Endothelial cell of umbilical vein (primary cell): ENCODE data around the gene TBX5. TPM values are rescaled to one million over a fixed set of nuclear protein-coding genes. Genes with fewer than 3 reads are reported as not detected.

Experiments
- BruUV-seq: library from RNA; stranded (reverse); fragments of 400-500 nt; replicated peaks from 2 replicates; lab custom pipeline; 2021; lab: Mats Ljungman, UMichigan
- CTCF ChIA-PET: fragments of 300-600, 350-600 bp; sonication (Branson Sonifier 250); formaldehyde crosslinking; loops from one replicate; lab custom pipeline; 2021; ENCODE audit warnings: antibody characterized with exemption, inconsistent platforms; lab: Charles Lee
- POLR2A ChIA-PET: fragments of 300-600, 350-600 bp; sonication (Branson Sonifier 250); formaldehyde crosslinking; loops from one replicate; lab custom pipeline; 2021; ENCODE audit warnings: antibody characterized with exemption, inconsistent platforms; lab: Charles Lee
- DNase-seq: peaks from one replicate; pipeline ENCODE4 v3.0.0-alpha.2; 2011; ENCODE audit warnings: low read depth, low spot score
- FAIRE-seq: peaks from 2 replicates; lab custom pipeline; 2011; peaks lifted over from hg19 to GRCh38; lab: Jason Lieb, UNC
- H2AFZ ChIP-seq: 2 replicates; pipeline ENCODE4 v1.6.0; 2012; ENCODE audit warnings: low read depth, low read length, control low read depth, inconsistent platforms
- H3K27ac ChIP-seq: 2 replicates; pipeline ENCODE4 v1.5.1; 2011; ENCODE audit warnings: low read depth, mild to moderate bottlenecking, control low read depth, low read length, moderate library complexity; ENCODE audit not compliant: insufficient read depth
- H3K27me3 ChIP-seq, 2 experiments: 2 replicates each; pipeline versions ENCODE4 v1.6.0 to v1.6.1; 2011; ENCODE audit warnings: low read length in 2 of 2, mixed read lengths in 1 of 2; ENCODE audit not compliant: control insufficient read depth in 2 of 2, insufficient read depth in 2 of 2
- H3K36me3 ChIP-seq, 2 experiments: 2 replicates in 1 of 2; 3 replicates in 1 of 2; pipeline ENCODE4 v1.5.1; 2011; ENCODE audit warnings: low read length in 2 of 2, mild to moderate bottlenecking in 1 of 2, moderate library complexity in 1 of 2; ENCODE audit not compliant: control insufficient read depth in 2 of 2, insufficient read depth in 2 of 2; ENCODE audit errors: extremely low read depth in 1 of 2
- H3K4me1 ChIP-seq: 3 replicates; pipeline ENCODE4 v1.5.1; 2011; ENCODE audit warnings: mild to moderate bottlenecking, low read length; ENCODE audit not compliant: control insufficient read depth, insufficient read depth; ENCODE audit errors: extremely low read depth
- H3K4me2 ChIP-seq: 2 replicates; pipeline ENCODE4 v1.6.1; 2011; ENCODE audit warnings: low read length, control low read depth, mixed read lengths; ENCODE audit not compliant: insufficient read depth
- H3K4me3 ChIP-seq, 3 experiments: fragments of 200-600 bp in 1 of 3; sonication (generic), shearing (Covaris generic) in 1 of 3; replicated peaks in 1 of 3; 2 replicates each; pipeline ENCODE4 v1.5.1; 2011 to 2016; ENCODE audit warnings: control low read depth in 3 of 3, low read length in 3 of 3, mild to moderate bottlenecking in 2 of 3, inconsistent platforms in 1 of 3, low read depth in 1 of 3, moderate library complexity in 1 of 3; ENCODE audit not compliant: insufficient read depth in 1 of 3
- H3K79me2 ChIP-seq: 2 replicates; pipeline ENCODE4 v1.6.0; 2012; ENCODE audit warnings: low read length, inconsistent platforms; ENCODE audit not compliant: control insufficient read depth, insufficient read depth
- H3K9ac ChIP-seq: replicated peaks from 2 replicates; pipeline ENCODE3; 2011; ENCODE audit warnings: low read length, control low read depth; ENCODE audit not compliant: insufficient read depth; ENCODE audit errors: extremely low read depth
- H3K9me1 ChIP-seq: replicated peaks from 3 replicates; pipeline ENCODE4 v1.6.0; 2011; ENCODE audit warnings: mild to moderate bottlenecking, low read length; ENCODE audit not compliant: control insufficient read depth, insufficient read depth; ENCODE audit errors: extremely low read depth
- H3K9me3 ChIP-seq: replicated peaks from 2 replicates; pipeline ENCODE4 v1.5.1; 2012; ENCODE audit warnings: low read length, inconsistent platforms; ENCODE audit not compliant: control insufficient read depth, insufficient read depth
- H4K20me1 ChIP-seq: replicated peaks from 2 replicates; pipeline ENCODE3; 2011; ENCODE audit warnings: mild to moderate bottlenecking, low read length; ENCODE audit not compliant: control insufficient read depth, insufficient read depth; ENCODE audit errors: extremely low read depth
- EZH2 ChIP-seq: IDR thresholded peaks from 2 replicates; pipeline ENCODE4 v1.6.1; 2012; ENCODE audit warnings: borderline replicate concordance, low read depth, mild to moderate bottlenecking, moderate library complexity, low read length, inconsistent platforms; ENCODE audit not compliant: severe bottlenecking
- FOS ChIP-seq: IDR thresholded peaks from 2 replicates; pipeline ENCODE4 v1.6.1; 2011; ENCODE audit warnings: mild to moderate bottlenecking, low read length, moderate library complexity, borderline replicate concordance; ENCODE audit not compliant: insufficient read depth
- GATA2 ChIP-seq: IDR thresholded peaks from 2 replicates; pipeline ENCODE4 v1.7.0; 2011; ENCODE audit warnings: low read depth, mild to moderate bottlenecking, moderate library complexity, mixed read lengths, low read length; ENCODE audit not compliant: insufficient read length, insufficient read depth
- JUN ChIP-seq: IDR thresholded peaks from 2 replicates; pipeline ENCODE4 v1.6.1; 2011; ENCODE audit warnings: borderline replicate concordance, low read depth; ENCODE audit not compliant: insufficient read length, insufficient read depth
- MAX ChIP-seq: IDR thresholded peaks from 2 replicates; pipeline ENCODE4 v1.6.1; 2011; ENCODE audit not compliant: insufficient read depth, insufficient read length
- MYC ChIP-seq: IDR thresholded peaks from one replicate; pipeline ENCODE4 v1.6.1; 2011; ENCODE audit warnings: mild to moderate bottlenecking, low read depth, low read length
- POLR2A ChIP-seq: IDR thresholded peaks from 2 replicates; pipeline ENCODE4 v1.6.1; 2012; ENCODE audit warnings: low read depth, mild to moderate bottlenecking, control low read depth, low read length
- POLR2AphosphoS5 ChIP-seq: IDR thresholded peaks from 2 replicates; pipeline ENCODE4 v1.6.1; 2012; ENCODE audit warnings: low read depth, mild to moderate bottlenecking, control low read depth, low read length, moderate library complexity; ENCODE audit not compliant: insufficient read depth
- dilution Hi-C: fragments of 300-500 bp; cut with MboI; formaldehyde crosslinking; loops from one replicate; pipeline ENCODE4 v1.15.0; 2019; ENCODE audit warnings: low sequenced_read_pairs; ENCODE audit not compliant: extremely low pct_ligation_motif_present
- intact Hi-C: fragments of 100-400 bp; cut with micrococcal nuclease; formaldehyde crosslinking; loops from one replicate; pipeline ENCODE4 v1.10.0; 2022
- polyA plus RNA-seq, 4 experiments: library from polyadenylated mRNA; depleted of rRNA in 3 of 4; stranded (reverse) in 3 of 4; unstranded in 1 of 4; fragments of >200 nt; gene quantifications; 2 replicates each; pipeline versions ENCODE4 v1.2.1 to v1.2.3, GENCODE V29; 2011 to 2012; ENCODE audit warnings: missing spikeins in 1 of 4
- total RNA-seq: library from RNA; stranded (reverse); gene quantifications from 2 replicates; pipeline ENCODE4 v1.2.3, GENCODE V29; 2021
- TF ChIP-seq, protein P1 (sequence below), 2 donors: IDR thresholded peaks; 1 replicate in 1 of 2; 2 replicates in 1 of 2; pipeline ENCODE4 v1.5.1; 2011; ENCODE audit warnings: low read length in 2 of 2, mild to moderate bottlenecking in 2 of 2, moderate library complexity in 2 of 2, control low read depth in 1 of 2, inconsistent platforms in 1 of 2, low read depth in 1 of 2; ENCODE audit not compliant: insufficient read depth in 1 of 2; ENCODE audit errors: extremely low read depth in 1 of 2

TBX5 gene
- total and polyA plus RNA-seq, 2 donors (not counting 3 experiments of a cell fraction or from before 2014, with no cell fraction given), result not detected

GRCh38 chr12:114448618-114448933 is 42.6 kb upstream of the TBX5 start:
- H2AFZ ChIP-seq, result no peak overlapping the region
- FAIRE-seq, result no peak
- no peak for DNase-seq
- CTCF ChIA-PET, result no interaction called here
- no peaks in the 10 kb centered on the region for H4K20me1 ChIP-seq
- no peaks in the 10 kb centered on the region for H3K9me1 ChIP-seq
- no peaks in the 10 kb centered on the region for H3K36me3 ChIP-seq
- H3K4me1 ChIP-seq, result no peaks in the 10 kb centered on the region
- no peak overlapping the region for H3K9ac ChIP-seq
- POLR2A ChIA-PET, result no interaction called here
- intact Hi-C loops (no loop called here), dilution Hi-C loops (no loop called here)
- TF ChIP-seq JUN (no peak), EZH2 (no peak), FOS (no peak), POLR2A (no peak), MAX (no peak), MYC (no peak), POLR2AphosphoS5 (no peak), GATA2 (no peak)
- TF ChIP-seq, protein P1, sequence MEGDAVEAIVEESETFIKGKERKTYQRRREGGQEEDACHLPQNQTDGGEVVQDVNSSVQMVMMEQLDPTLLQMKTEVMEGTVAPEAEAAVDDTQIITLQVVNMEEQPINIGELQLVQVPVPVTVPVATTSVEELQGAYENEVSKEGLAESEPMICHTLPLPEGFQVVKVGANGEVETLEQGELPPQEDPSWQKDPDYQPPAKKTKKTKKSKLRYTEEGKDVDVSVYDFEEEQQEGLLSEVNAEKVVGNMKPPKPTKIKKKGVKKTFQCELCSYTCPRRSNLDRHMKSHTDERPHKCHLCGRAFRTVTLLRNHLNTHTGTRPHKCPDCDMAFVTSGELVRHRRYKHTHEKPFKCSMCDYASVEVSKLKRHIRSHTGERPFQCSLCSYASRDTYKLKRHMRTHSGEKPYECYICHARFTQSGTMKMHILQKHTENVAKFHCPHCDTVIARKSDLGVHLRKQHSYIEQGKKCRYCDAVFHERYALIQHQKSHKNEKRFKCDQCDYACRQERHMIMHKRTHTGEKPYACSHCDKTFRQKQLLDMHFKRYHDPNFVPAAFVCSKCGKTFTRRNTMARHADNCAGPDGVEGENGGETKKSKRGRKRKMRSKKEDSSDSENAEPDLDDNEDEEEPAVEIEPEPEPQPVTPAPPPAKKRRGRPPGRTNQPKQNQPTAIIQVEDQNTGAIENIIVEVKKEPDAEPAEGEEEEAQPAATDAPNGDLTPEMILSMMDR (IDR thresholded peaks at IDR 0.05; ENCODE audit: extremely low read depth in 1 of 2, insufficient read depth in 1 of 2, low read depth in 1 of 2, low read length in 2 of 2), result no peak
- H3K27me3 ChIP-seq, result peaks cover 26 to 39% of the 10 kb centered on the region in 2 experiments
- H3K4me2 ChIP-seq, result no peak overlapping the region
- BruUV-seq, result no TSS peak
- no peaks in the 10 kb centered on the region for H3K79me2 ChIP-seq
- no peaks in the 10 kb centered on the region for H3K9me3 ChIP-seq
- no peak overlapping the region for H3K4me3 ChIP-seq
- no peak overlapping the region for H3K27ac ChIP-seq
